NCI-H128 (cell line): ENCODE data around the gene TRIP13.

Experiments used
- DNase-seq: peaks from one replicate; lab custom pipeline; 2025; ENCODE audit not compliant: unreplicated experiment; lab: John Stamatoyannopoulos, UW

Gene TRIP13

DNA sequence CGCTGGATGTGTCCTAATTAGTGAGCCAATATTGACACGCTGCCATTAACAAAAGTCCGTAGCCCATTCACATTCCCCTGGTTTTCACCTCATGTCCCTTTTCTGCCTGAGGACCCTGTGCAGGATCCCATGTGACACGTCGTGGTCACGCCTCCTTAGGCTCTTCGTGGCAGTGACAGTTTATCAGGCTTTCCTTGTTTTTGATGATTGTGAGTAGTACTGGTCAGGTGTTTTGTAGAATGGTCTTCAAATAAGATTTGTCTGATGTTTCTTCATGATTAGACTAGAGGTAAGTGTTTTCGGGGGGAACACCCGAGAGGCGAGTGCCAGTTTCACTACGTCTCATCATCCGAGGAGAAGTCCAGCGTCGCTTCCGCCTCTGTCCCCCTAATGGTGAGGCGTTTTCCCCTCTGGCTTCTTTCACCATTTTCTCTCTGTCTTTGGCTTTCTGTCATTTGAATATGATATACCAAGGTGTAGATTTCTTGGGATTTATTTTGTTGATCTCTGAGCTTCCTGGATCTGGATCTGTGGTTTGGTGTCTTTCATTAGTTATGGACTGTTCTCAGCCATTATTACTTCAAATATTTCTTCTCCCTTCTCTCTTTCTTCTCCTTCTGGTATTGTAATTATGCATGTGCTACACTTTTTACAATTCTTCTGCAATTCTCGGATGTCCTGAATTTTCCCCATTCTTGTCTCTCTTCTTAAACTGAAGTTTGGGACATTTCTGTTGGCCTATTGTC, 57.3 kb downstream of the TRIP13 start:
- DNase-seq, result no peak

DNA sequence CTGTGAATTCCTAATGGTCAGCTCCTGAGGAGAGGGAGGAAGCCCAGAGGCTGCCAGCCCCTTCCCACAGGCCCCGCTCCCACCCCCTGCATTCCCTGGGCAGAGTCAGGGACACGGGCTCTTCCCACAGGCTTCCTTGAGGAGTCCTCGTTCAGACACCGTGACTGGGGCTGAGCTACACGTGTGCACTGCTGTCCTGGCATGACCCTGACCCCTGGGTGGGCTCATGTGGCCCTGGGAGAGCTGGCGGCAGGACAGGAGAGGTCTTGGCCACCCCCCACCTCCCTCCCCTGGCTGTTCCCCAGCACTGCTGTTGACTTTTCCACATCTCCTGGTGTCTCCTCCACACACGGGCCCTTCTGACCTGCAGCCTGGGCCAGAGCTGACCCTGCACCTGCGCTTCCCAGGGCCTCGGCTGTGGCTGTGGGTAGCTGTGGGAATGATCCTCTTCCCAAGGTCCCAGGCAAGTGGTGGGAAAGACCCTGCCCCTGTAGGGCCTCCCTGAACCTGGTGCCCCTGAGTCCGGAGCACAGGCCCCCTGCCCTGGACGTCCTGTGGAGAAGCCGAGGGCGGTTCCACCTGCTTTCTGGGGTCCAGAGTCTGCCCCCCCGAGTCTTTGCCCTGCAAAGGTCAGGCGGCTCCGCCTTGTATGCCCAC, 59.4 kb downstream of the TRIP13 start:
- DNase-seq, result no peak

DNA sequence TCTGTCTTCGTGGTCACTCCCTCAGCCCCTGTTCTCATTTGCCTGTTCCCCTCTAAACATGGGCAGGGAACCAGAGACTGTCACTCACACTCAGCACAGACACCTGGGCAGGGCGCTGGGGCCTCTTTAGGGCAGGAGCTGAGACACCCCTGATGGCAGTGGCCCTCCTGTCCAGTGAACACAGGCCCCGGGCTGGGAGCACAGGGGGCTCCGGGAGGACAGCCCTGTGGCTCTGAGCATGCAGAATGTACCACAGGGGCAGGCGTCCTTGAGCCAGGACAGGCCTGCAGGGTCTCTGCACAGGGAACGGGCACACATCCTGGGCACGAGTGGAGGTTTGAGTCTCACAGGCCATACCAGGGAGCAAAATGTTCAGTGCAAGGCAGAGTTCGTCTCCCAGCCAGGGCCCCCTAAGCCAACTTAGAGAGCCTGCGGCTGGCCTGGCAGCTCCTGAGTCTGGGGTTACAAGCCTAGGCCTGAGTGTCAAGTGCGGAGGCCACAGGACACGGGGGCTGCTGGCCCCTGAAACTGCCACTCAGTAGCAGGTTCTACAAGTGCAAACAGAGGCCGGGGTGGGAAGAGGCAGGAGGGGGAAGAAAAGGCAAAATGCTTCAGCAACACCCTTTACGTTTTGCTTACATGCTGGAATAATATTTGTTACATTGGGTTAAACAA, 60.0 kb downstream of the TRIP13 start:
- no peak for DNase-seq

DNA sequence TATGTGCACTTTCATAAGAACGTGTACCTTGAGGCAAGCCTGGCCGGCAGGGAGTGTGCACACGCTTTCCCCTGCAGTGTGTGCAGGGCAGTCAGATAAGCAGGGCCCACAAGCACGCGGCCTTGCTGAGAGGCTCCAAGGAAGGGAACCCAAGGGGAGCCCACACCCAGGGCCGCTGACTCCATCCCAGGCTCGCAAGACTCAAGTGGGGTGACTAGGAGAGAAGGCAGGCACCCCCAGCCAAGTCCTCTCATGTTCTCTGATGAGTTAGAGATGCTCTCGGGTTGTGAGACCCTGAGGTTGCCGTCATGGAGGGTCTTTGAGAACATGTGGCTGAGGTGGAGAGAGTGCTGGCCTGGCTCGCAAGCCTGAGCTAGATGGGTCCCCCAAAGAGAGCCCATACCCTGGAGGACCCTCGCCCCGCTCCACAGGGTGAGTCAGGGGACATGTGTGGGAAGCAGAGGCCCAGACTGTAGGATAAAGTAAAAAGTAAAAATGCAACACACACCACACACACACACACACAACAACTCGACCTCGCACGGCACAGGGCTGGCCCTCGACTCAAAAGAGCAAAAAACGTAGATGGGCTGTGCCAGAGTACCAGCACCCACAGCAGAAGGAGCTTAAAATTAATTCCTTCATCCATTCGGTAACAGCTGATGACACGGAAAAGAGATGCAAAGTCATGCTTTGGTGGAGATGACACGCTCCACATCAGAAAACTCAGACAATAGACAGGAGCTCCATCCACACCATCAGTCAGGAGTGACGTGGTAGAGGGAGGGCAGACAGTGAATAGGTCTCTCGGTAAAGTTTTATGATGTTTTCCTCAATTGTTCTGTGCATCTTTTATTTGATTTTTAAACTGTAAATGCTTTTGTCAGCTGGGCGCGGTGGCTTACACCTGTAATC, 61.1 kb downstream of the TRIP13 start:
- no peak for DNase-seq

DNA sequence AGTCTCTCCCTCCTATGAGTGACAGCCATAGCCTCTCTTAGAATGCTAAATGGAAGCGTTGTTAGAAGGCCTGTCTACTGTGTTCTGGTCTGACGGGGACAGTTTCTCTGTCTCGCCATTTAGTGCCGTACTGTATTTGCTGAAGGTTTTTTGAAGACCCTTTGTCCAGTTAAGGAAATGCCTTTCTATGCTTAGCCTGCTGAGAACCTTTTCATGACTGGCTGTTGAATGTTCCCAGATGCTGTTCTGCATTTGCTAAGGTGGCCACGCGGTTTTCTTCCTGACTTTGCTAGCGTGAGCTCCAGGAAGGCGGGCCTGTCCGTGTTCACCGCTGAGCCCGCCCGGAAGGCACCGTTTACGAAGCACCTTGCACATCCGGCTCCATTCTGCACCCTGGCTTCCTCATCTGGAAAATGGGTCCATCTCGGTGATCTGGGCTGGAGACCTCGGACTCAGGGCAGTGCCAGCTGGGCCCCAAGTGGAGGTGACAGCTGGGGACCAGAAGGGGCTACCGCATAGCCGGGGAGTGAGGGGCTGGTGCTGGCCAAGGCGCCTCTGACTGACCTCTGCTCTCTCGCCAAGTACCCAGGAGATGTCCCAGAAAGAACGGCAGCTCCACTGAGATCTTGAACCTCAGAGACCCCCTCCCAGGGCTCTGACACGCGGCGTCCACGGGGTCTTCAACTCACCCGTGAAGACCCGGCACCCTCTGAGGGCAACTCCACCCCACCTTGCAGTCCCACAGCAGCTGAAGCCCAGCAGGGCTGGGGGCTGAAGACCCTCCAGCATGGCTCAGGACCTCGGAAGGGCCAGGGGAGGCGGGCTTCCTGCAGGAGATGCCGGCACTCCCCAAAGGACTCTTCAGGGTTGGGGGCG, 63.4 kb downstream of the TRIP13 start:
- no peak for DNase-seq

DNA sequence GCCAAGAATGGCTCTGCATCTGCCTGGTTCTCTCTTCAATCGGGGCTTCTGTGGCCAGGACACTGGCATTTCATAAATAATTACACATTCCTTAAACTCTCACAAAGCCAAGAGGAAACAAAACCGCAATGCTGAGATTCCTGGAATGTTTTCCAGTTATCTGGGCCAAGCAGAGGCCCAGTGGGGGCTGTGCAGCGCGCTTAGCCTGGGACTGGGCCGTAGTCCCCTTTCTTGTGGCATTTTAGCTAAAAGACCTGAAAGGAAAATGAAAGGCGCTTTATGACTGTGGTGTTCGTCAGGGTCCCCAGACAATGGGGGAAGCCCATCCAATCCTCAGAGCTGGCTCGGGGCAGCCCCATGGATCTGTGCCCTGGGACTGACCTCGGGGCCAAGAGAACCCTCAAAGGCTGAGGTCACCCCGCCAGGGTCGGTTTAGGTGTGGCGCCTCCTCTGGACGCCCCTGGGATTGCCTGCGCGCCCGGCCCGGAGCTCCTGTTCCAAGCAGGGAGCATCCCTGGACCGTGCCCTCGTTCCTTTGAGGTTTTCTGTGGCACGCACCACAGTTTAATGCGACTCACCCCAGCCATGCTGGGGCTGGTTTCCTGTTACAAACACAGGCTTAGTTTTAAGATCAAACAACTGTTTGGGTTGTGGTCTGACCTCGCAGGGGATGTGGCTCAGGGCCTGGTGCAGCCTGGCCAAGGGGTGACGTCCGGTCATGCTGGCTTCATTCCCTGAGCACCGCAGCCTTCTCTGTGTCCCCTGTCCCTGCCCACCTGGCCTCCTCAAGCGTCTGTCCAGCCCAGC, 64.5 kb downstream of the TRIP13 start:
- no peak for DNase-seq

DNA sequence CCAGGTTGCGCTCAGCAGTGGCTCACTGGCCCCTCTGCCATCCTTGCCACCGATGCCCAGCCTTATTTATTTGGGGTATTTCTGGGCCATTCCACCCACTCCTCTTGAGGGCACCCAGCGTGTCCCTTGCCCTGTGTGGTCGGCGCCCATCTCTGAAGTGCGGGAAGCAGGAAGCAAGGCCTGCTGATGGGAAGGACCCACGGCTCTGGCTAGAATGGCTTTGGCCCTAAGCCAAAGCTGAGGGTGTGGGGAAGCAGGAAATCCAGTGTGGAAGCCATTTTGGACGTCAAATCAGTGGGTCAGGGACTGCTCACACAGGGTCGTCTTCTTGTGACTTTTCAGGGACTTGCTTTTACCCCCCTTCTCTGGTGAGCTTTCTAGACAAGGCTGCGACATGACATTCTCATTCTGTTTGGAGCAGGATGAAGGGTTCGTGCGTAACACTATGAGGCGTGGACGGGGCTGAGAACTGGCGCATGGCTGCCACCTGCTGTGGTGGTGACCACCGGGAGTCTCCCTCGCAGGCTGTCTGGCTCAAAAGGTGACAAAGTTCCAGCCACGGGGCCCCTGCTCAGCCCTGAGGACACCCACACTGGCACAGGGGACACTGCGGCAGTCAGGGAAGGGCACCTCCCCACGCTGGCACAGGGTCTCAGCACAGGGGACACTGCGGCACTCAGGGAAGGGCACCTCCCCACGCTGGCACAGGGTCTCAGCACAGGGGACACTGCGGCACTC, 65.2 kb downstream of the TRIP13 start:
- no peak for DNase-seq

DNA sequence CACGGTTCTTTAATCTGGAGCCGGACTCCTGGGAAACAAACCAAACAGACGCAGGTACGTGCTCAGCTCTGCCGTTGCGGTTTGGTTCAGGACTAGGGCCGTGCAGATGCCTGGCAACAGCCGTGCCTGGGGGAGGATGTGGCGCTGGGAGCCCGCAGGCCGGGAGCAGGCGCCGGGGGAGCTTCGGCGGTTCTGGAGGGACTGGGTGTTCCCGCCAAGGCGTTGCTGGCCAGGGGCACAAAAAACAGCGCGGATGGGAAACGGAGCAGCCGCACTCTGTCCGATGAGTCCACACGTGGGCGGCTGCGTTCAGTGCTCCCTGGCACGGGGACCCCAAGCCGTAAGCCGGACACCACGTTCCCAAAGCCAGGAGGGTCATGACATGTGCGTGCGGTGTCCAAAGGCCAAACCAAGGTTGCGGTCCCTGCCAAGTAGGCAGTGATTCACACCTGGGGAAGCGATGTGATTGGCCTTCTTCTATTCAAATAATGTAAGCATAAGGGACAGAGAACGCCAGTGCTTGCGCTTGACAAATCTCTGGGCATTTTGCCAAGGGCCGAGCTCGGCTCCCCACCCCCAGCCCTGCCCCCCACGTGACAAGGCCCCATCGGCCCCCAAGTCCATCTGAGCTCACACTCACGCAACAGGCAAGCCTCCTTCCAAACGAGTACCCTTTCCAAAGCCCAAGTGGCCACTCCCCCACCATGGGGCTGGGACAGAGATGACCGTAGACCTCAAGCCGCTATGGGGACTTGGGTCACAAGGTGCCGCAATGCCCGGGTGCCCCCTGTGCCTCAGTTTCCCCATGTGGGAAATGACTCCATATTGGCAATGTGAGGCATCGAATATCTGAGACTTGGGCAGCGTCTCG, 66.3 kb downstream of the TRIP13 start:
- DNase-seq, result peak; percentile 37

DNA sequence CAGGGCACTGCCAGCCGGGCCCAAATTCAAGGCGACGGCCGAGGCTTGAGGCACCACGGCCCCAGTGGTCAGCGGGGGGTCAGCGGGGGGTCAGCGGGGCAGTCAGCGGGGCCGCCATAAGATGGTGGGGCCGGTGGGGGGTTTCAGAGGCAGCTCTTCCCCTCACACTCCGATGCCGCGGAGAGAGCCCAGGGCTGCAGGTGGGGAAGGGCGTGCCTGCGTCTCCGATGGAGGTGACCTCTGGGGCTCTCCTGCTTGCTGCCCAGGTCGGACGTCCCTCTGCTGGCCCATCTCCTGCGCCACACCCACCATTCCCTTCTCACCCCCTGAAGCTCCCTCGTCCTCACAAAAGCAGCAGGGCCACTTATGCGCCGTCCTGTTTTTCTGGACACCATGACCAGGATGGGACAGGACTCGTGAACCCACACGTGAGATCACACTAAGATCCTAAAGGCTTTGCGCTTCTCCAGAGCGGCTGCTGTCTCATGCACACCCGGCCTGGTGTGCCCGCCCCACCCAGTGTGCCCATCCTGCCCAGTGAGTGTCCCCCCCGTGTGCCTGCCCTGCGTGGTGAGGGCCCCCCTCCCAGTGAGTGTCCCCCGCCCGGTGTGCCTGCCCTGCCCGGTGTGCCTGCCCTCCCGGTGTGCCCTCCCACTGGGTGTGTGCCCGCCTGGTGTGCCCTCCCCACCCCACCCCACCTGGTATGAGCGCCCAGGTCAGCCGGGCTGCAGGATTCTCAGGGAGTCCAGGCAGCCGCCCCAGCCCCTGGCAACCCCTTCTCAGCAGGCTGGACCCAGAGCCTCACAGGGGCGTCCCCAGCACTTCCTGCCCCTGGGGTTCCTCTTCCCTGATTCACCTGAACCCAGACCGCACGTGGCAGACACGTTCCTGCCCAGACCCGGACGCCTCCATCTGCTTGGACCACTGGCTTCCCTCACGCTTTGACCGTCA, 67.2 kb downstream of the TRIP13 start:
- DNase-seq, result no peak

DNA sequence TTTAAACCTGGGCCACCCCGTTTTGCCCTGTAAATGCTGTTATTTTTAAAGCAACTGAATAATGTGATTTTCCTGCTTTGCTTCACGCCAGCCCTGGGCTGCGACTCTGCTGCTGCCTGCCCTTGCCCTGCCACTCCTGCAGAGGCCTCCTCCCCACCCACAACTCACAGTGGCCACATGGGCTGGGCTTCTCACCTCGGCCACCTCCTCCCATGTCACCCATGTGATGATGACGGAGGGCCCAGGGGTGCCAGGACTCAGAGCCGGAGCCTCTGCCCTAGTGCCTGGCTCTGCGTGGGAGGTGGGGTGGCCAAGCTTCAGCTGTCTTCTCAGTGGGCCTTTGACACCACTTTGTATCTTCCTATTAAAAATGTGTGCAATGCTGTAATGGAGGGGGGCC, 67.9 kb downstream of the TRIP13 start:
- DNase-seq, result no peak

DNA sequence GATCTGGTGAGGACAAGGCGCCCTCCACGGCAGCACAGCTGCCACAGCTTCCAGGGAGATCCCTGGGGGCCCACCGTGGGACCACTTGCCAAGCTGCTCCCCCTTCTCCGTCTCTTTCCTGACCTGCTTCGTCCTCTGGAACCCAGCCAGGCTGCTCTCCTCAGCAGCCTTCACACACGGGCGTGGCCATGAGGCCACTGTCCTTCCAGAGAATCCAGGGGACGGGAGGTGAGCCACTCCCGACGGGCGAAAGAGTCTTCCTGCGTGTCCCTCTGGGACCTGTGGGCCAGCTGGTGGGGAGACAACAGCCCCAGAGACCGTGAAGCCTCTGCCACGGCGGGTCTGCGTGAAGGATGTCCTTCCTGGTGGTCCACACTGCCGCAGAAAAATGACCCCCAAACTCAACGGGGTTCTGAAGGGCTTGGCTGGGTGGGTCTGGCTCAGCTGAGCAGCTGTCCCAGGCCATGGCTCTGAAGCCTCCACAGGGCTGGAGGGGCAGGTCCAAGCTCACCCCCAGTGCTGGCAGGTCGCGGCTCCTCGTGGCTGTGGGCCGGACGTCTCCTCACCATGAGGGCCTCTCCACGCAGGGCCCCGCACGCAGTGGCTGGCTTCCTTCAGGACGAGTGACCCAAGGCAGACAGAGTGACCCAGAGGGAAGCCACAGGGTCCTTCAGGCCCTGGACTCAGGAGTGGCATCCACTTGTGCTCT, 68.5 kb downstream of the TRIP13 start:
- no peak for DNase-seq

DNA sequence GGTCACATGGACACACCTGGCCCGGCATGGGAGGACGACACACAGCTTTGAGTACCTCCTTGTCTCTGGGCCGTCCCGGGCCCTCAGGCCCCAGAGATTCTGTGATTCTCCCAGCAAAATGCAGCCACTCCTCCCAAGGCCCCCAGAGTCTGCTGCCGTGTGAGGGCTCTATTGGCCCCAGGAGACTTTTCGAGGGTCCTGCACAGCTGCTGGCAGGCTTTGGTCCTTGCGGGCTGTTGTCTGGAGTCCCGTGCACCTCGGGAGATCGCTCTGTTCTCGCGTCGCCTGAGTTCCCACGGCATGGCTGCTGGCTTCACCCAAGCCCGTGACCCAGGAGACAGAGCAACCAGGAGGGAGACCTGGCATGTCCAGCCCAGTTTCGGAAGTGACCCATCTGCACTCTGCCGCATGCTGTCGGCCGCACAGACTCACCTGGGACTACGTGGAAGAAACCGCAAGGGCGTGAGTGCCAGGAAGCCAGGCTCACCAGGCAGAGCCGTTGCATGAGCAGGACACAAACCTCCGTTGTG, 69.1 kb downstream of the TRIP13 start:
- no peak for DNase-seq

DNA sequence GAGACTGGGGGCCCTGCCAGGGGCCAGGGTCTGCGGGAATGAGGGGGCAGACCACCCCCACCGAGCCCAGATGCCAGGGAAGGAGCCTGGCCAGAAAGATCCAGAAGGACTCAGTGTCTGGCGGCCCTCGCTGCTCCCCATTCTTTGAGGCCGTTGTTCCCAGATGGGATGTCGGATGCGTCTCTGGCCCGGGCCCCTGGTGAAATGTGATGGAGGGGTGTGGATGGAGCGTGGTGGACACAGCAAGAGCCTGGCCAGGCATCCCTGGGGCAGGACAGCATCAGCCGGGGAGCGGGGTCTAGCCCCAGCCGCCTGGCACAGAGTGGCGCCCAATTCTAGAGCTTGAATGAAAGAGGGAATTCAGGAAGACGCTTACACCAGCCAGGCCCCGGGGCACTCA, 69.7 kb downstream of the TRIP13 start:
- DNase-seq, result no peak

DNA sequence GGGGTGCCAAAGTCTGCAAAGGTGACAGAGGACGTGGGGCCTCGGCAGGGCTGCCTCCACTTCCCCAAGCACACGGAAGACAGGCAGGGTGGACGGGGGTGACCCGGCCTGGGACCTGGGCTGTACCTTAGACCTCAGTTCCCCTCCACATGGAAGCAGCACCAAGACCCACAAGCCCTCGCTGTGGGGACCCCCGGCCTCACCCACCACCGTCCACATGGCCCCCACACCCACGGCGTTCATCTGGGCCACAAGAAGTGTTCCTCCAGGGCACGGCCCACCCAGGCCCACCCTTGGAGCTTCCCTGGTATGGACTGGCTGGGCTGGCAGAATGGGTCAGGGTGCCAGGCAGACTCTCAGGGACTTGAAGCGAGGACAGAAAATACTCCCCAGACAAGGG, 70.1 kb downstream of the TRIP13 start:
- no peak for DNase-seq

DNA sequence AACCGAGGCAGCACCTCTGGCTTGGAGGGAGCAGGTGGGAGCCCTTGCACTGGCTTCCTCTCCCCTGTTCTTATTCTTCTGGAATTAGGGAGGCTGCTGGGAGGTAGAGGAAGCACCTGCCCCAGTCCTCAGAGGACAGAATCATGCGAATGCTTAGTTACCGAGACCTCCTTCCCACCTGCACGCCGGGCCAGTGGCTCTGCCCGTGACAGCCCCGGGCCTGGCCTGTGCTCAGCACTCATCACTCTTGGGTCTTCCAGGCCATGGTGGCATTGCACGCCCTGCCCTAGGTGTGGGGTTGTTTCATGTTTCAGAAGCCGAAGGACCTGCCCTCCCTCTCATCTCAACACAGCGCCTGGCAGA, 70.6 kb downstream of the TRIP13 start:
- DNase-seq, result no peak
